Measurements from ENCODE around the gene P3H2. TPM values are rescaled to one million over a fixed set of nuclear protein-coding genes. Genes with fewer than 3 reads are reported as not detected.
"Not testable (repeated sequence)": the region's sequence is repeated elsewhere in the genome, so short reads cannot be mapped to it uniquely, and the experiment has no call there.

Gene P3H2
- total RNA-seq, 4 donors from 2014 or later = 2.7 to 17.9 (median 12.9) TPM

- H3K4me1 ChIP-seq = no peaks in the 10 kb centered on the region
- no peaks in the 10 kb centered on the region for H3K9me3 ChIP-seq
- TF ChIP-seq EP300 (IDR thresholded peaks at IDR 0.05) (no peak), CTCF (IDR thresholded peaks at IDR 0.05) (no peak), POLR2A (IDR thresholded peaks at IDR 0.05) (no peak)
- H3K27me3 ChIP-seq = no peaks in the 10 kb centered on the region
- no peak overlapping the region for H3K27ac ChIP-seq
- no peak for DNase-seq (ENCODE audit: low spot score in 2 of 2)
- no peaks in the 10 kb centered on the region for H3K36me3 ChIP-seq
- H3K4me3 ChIP-seq = no peak overlapping the region
Observed at GRCh38 chr3:190165253-190165652, 44.6 kb upstream of the P3H2 start.

- not testable (repeated sequence) for H3K9me3 ChIP-seq; H3K36me3 ChIP-seq; H3K4me3 ChIP-seq; H3K27me3 ChIP-seq; H3K27ac ChIP-seq; DNase-seq (ENCODE audit: low spot score in 2 of 2); H3K4me1 ChIP-seq
- 88 to 93% methylated on average over 9 of the region's 9 CpGs for WGBS, 2 donors
Observed at GRCh38 chr3:190162013-190162412, 41.3 kb upstream of the P3H2 start.

- Histone ChIP-seq H3K4me1 (no peaks in the 10 kb centered on the region), H3K36me3 (no peaks in the 10 kb centered on the region), H3K27ac (no peak overlapping the region), H3K4me3 (no peak overlapping the region), H3K27me3 (no peaks in the 10 kb centered on the region), H3K9me3 (no peaks in the 10 kb centered on the region)
- TF ChIP-seq EP300 (IDR thresholded peaks at IDR 0.05) = no peak
- DNase-seq (ENCODE audit: low spot score in 2 of 2) = no peak
- WGBS, 2 donors = 82 to 88% methylated on average over 5 of the region's 5 CpGs
Observed at GRCh38 chr3:190159902-190160435, 39.3 kb upstream of the P3H2 start.

- TF ChIP-seq POLR2A (IDR thresholded peaks at IDR 0.05) (no peak), CTCF (IDR thresholded peaks at IDR 0.05) (no peak), EP300 (IDR thresholded peaks at IDR 0.05) (no peak)
- H3K36me3 ChIP-seq = no peaks in the 10 kb centered on the region
- DNase-seq (ENCODE audit: low spot score in 2 of 2) = no peak
- H3K4me3 ChIP-seq = no peak overlapping the region
- 34 to 45% methylated on average over 2 of the region's 2 CpGs for WGBS, 2 donors
- H3K27ac ChIP-seq = no peak overlapping the region
- H3K4me1 ChIP-seq = no peaks in the 10 kb centered on the region
- H3K27me3 ChIP-seq = no peaks in the 10 kb centered on the region
- no peaks in the 10 kb centered on the region for H3K9me3 ChIP-seq
Observed at GRCh38 chr3:190158261-190158660, 37.6 kb upstream of the P3H2 start.

- no peaks in the 10 kb centered on the region for H3K4me1 ChIP-seq
- WGBS, 2 donors = 35 to 63% methylated on average over 4 of the region's 4 CpGs
- H3K9me3 ChIP-seq = no peaks in the 10 kb centered on the region
- no peak overlapping the region for H3K4me3 ChIP-seq
- DNase-seq (ENCODE audit: low spot score in 2 of 2) = no peak
- H3K36me3 ChIP-seq = no peaks in the 10 kb centered on the region
- no peak overlapping the region for H3K27ac ChIP-seq
- TF ChIP-seq EP300 (IDR thresholded peaks at IDR 0.05) = no peak
- no peak for TF ChIP-seq CTCF (IDR thresholded peaks at IDR 0.05)
- TF ChIP-seq POLR2A (IDR thresholded peaks at IDR 0.05) = no peak
- no peaks in the 10 kb centered on the region for H3K27me3 ChIP-seq
Observed at GRCh38 chr3:190155752-190156151, 35.1 kb upstream of the P3H2 start.

GRCh38 chr3:190150681-190151080, 30.0 kb upstream of the P3H2 start:
- Histone ChIP-seq H3K27me3 (no peaks in the 10 kb centered on the region), H3K4me3 (no peak overlapping the region), H3K4me1 (no peaks in the 10 kb centered on the region), H3K27ac (no peak overlapping the region), H3K36me3 (no peaks in the 10 kb centered on the region), H3K9me3 (no peaks in the 10 kb centered on the region)
- TF ChIP-seq EP300 (IDR thresholded peaks at IDR 0.05) = no peak
- no peak for TF ChIP-seq CTCF (IDR thresholded peaks at IDR 0.05)
- TF ChIP-seq POLR2A (IDR thresholded peaks at IDR 0.05) = no peak
- 89% methylated on average over 3 of the region's 3 CpGs for WGBS, 2 donors
- DNase-seq (ENCODE audit: low spot score in 2 of 2) = no peak

- DNase-seq (ENCODE audit: low spot score in 2 of 2); H3K36me3 ChIP-seq; H3K9me3 ChIP-seq; H3K4me1 ChIP-seq; H3K27me3 ChIP-seq; H3K27ac ChIP-seq; H3K4me3 ChIP-seq: not testable (repeated sequence)
- WGBS, 2 donors = 88 to 90% methylated on average over 6 of the region's 6 CpGs
Observed at GRCh38 chr3:190149830-190150619, 29.3 kb upstream of the P3H2 start.

- 68 to 78% methylated on average over 7 of the region's 7 CpGs for WGBS, 2 donors
- not testable (repeated sequence) for H3K4me1 ChIP-seq; H3K9me3 ChIP-seq; H3K4me3 ChIP-seq; DNase-seq (ENCODE audit: low spot score in 2 of 2); H3K27ac ChIP-seq; H3K27me3 ChIP-seq; H3K36me3 ChIP-seq
Observed at GRCh38 chr3:190144793-190145192, 24.1 kb upstream of the P3H2 start.
